DMS53 treated with DMSO at 0.1 percent for 48 hours (cell line): ENCODE results near the gene CNOT6L.

ENCODE experiments used
- DNase-seq: peaks from one replicate; lab custom pipeline; 2025; ENCODE audit not compliant: unreplicated experiment; lab: John Stamatoyannopoulos, UW

Gene CNOT6L

GRCh38 chr4:77715414-77716290 is 103.5 kb downstream of the CNOT6L start:
- no peak for DNase-seq

DNA sequence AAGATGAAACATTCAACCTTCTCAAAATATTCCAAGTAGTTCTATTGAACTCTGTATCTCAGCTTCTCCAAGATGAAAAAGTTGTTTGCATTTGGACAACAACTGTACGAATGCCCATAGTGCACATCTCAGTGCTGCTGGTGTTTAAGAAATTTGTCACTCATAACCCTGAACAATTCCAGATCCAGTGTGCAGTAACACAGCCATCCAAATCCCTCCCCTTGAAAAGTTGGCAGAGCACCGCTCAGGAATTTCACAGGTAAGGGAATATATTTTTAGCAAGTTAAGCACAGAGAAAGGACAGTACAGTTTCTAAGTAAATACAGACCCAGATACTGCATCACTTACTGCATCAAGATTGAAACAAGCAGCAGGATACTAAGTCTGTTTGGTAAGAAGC is 104.7 kb downstream of the CNOT6L start:
- DNase-seq: no peak

DNA sequence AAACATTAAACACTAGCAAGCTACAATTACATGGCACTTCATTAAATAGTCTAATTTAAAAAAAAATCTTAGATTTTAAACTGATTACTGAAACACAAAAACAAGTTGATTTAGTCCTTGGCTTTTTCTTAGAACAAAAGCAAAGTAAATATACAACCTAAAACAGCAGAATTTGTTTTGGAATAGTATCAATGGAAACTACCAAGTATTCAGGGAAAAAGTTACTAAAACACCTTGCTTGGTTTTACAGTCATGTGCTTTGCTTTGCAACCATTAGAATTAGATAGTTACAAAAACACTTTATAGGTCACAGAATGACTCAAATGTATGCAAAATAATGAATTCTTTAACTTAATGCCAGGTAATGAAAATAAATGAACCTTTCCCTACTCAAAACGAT is 105.3 kb downstream of the CNOT6L start:
- no peak for DNase-seq

DNA sequence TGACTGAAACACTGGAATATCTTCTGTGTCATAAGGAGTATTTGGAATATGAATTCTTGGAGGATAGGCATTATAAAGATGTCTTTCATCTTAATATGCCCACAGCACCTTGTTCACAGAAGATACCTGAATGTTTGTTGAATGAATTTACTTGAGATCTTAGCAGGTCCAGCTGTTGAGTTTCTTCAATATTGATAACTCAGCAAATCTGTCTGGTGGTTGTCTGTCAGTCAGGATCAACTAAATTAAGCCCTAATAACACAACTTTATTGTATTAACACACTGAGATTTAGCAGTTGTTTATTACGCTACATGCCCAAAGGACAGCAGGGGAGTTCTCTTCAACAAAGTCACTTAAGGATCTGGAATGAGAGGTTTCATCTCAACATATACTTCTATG is 106.5 kb downstream of the CNOT6L start:
- DNase-seq: no peak

DNA sequence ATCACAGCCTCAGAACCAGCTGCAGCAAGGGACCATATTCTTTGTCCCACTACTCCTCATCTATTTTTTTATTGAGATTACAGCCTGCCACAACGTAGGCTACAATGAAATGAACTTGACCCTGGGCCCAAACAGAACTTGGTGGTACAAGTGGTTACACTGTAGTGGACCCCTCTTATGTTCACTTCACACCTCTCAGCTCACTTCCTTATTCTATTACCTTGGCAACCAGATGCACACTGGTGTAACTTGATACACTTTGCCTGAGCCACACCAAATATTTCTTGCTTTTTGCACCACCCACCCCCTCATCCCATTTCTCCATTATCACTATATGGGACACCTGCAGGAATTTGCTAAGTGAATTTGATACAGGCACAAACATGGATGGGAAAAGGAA is 107.7 kb downstream of the CNOT6L start:
- peak; percentile 17 for DNase-seq

DNA sequence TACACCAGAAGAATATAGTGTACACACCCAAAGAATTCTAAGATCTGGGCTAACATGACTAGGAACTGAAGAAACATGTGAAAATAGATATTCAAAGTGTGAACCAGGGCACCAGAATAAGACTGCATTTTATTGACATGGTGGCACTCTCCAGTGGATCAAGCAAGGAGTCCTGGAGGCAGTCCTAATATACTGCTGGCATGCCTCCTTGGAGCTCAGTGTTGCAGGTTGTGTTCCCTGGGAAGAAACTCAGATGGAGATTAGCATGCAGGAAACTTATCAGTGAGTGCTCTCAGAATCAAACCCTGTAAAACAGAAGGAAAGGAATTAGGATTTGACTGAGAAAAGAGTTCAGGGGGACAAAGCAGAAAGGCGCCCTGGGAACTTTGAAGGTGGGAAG is 108.5 kb downstream of the CNOT6L start:
- DNase-seq: no peak

DNA sequence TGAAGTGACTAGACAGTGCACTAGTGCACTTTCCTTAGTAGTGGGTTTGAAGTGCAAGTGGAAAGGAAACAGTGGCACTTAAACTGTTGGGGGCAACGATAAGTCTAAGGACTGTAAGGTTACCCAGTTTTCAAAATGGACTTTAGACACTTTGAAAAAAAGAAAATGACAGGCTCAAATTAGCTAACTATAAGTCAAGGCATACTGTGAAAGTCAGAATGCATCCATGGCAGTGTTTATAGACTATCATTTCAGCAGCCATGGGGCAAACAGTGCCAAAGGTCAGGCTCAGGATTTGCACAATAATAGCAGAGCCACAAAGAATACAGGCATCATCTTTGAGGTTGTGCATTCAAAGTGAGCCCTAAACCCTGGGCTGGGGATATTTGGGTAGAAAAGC is 109.1 kb downstream of the CNOT6L start:
- DNase-seq: no peak

DNA sequence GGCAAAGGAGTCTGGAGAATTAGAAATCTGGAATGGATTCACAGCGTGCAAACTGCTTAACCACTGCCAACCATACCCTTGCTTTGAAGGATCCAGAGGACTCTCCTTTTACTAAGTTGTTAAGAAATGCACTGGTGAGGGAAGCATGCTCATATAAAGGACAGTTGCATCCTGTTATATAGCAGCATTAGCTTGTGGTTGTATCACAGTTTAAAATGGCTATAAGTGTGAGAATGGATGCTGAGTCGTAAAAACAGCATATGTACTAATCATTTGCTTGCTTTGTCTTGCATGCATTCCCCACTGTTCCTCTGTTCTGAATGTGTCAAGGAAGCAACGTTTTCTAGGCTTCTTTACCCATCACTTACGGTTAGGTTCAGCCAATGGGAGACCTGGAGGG is 112.5 kb downstream of the CNOT6L start:
- no peak for DNase-seq

DNA sequence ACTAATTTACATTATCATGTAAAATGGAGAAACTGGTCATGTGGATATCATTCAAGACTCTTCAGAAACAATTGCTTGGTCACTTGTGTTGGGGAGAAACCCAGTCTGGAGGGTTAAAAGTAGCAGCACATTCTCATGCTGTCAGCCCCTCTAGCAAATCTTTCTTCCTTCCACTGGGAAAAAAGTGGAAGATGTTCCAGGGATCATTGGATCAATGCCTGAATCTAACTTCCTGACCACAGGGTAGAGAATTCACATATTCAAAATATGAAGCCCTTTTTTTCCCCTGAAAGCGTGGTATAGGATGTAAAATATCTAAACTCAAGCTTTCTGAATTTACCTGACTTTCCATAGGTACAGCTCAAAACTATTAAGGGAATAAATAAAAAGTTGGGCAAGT is 115.5 kb downstream of the CNOT6L start:
- DNase-seq: no peak

- no peak for DNase-seq
Measured at GRCh38 chr4:77701121-77701520, 118.0 kb downstream of the CNOT6L start.

DNA sequence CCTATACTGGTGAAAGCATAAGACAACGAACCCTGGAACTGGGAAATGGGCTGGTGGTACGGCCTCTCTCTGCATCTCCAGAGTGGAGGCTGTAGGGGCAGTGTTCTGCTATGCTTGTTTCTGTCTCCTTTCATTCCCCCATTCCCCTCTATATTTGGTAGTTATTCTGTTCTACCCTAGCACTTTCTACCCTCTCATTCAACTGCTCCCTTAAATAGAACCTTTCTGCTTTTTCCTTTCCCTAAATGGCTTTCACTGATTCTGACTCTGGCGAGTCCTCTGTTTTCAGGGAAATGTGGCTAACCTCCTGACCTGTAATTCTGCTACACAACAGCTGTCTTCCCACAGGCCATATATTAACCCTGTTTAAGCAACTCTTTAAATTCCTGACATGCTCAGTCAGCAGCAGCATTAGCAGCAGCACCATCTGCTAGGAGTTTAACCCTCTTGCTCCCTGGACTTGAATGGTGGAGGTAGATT is 119.4 kb downstream of the CNOT6L start:
- DNase-seq: peak; percentile 6

DNA sequence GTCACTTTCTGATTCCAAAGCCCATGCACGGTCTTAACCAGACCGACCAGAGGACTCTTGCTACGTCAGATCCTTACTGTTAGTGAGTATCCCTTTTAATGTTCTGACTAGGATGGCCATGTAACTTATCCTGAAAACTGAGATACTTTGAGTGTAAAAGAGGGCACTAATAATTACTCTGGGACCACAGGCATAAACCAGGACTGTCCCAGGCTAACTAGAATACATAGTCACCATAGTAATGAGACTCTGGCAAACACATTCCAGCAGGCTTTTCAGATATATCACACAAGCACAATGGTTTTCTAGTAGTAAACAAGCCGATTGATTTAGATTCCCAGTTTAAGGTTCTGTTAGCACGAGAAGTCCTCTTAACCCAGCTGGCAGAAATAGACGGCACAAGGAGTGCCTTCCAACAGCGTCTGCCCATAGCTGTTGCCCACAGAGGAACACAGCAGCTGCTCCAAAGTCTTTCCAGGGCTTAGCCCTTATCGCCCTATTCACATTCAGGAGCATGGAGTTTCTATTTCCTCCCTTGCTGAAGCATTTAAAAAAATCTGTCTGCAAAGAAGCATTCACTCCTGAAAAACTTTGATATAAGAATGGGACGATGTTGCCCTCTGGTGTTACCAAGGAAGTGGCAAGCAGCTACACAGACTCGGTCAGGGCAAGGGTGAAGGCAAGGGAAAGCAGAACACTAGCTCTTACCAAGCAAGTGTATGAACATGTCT is 121.1 kb downstream of the CNOT6L start:
- DNase-seq: peak; percentile 84

DNA sequence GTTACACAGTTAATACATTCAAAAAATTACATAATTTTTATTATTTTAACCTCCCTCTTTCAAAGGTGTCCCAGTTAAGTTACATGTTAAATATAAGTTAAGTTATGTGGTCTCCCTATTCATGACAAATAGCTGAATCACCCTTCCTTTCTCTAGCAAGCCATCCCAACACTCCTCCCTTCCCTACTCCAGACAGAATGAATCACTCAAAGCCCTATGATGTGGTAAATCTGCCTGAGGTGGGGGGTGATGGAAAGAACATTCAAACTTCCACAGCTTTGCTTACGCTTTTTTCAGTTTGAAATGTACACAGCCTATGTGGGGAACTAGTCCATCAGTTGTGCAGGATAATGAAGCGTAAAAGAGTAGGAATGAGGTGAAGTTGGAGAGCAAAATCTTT is 123.4 kb downstream of the CNOT6L start:
- DNase-seq: no peak

DNA sequence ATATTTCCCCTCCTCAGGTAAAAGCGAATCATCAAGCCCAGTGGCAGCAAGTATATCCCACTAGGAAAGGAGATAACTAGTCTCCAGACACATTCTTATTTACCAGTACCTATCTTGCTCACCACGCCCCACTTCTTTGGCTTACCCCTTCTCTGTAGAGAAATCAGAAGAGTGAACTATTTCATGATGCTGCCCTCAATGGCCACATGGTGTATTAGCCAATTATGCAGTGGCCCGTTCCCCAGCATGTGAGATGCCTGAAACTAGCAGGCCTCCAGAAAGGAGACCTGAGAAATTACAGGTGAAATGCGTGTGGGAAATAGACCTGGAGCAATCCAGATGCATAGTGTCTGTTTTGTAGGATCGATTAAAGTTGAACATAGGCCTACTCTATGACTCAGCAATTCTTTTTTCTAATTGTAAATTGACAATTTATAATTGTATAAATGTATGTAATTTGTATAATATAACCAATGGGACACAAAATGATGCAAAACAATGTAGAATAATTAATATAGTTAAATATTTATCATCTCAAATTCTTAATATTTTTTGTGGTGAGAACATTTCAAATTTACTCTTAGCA is 126.2 kb downstream of the CNOT6L start:
- no peak for DNase-seq

GRCh38 chr4:77681792-77682191 is 137.4 kb downstream of the CNOT6L start:
- no peak for DNase-seq

DNA sequence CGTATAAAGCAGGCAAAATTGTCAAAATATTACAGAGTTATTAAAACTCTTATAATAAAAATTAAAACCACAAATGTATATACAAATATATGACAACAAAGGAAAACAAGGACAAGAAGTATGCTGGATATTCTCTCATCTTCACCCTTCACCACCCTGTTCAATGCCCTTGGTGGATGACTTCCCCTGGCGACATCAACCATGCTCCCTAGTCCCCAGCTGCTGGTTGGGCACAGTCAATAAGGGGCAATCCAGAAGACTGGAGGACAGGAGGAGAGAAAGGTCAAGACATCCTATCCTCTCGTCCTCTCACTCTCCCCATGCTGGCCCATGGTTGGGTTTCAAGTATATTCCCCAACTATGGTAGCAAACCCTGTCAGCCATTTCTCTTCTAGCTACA is 142.3 kb downstream of the CNOT6L start:
- DNase-seq: no peak

- DNase-seq: no peak
Measured at GRCh38 chr4:77671051-77671450, 148.1 kb downstream of the CNOT6L start.

- DNase-seq: peak; percentile 59
Measured at GRCh38 chr4:77669946-77670590, 149.1 kb downstream of the CNOT6L start.

DNA sequence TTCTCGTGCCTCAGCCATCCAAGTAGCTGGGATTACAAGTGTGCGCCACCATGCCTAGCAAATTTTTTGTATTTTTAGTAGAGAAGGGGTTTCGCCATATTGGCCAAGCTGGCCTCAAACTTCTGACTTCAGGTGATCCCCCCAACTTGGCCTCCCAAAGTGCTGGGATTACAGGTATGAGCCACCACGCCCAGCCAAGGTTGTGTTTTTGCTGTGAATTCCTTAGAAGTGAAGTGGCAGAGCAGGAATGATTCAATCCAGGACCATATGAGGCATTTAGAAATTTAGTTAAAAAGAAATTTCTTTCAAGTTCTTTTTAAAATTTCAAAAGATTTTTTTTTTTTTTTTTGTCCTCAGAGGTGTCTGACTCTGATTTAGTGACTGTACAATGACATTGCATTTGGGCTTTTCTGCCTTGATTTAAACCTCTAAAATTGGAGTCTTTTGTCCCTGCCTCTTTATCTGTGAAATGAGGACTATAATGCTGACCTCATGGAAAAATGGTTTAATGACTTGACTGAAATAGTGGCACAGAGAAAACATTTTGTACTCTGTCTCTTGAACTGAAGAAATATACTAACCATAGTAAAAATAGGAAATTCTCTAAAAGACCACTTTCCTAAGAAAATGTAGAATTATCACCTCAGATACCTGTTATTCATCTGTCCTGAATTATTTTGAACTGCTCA is 153.6 kb downstream of the CNOT6L start:
- DNase-seq: no peak
